Measurements from ENCODE around the gene TPI1.

DNA sequence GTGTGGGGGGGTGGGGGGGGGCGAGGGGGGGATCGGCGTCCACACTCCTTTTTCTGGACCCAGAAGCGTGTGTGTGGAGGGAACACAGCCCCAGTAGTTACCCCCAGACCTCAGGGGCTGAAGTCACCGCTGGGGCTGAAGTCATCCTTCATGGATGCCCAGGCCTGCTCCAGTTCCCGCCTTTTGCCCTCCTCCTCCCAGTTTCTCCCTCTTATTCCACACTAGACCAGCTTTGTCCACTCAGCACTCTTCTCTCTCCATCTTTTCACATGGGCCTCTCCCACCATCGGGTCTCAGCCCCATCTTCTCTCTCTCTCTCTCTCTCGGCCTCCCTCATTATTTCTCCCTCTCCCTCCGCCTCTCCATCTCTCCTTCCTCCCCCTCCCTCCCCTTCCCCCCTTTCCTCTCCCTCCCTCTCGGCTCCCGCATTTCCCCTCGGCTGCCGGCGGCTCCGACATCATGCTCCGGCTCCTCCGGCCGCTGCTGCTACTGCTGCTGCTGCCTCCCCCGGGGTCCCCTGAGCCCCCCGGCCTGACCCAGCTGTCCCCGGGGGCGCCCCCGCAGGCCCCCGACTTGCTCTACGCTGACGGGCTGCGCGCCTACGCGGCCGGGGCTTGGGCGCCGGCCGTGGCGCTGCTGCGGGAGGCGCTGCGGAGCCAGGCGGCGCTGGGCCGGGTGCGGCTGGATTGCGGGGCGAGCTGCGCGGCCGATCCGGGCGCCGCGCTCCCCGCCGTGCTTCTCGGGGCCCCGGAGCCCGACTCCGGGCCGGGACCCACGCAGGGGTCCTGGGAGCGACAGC, 39.1 kb upstream of the TPI1 start, which contains the start of gene P3H3:
- TF ChIP-seq POLR2A (IDR thresholded peaks at IDR 0.05) (no peak), CTCF (IDR thresholded peaks at IDR 0.05) (peak in 1 of 5 experiments; percentile 6), POLR2AphosphoS5 (IDR thresholded peaks at IDR 0.05) (no peak)
